GM20431 (cell line): ENCODE data around the gene HLA-DQA1.
"Not testable (repeated sequence)": the region's sequence is repeated elsewhere in the genome, so short reads cannot be mapped to it uniquely, and the experiment has no call there.

Experiments
- in situ Hi-C: fragments of 300-500 bp; cut with MseI, MboI; formaldehyde crosslinking; loops from one replicate; pipeline ENCODE4 v1.15.0; 2020; ENCODE audit warnings: low sequenced_read_pairs; ENCODE audit not compliant: unreplicated experiment

Gene HLA-DQA1

GRCh38 chr6:32637219-32637880 lies at the start of gene HLA-DQA1:
Gene HLA-DQA1, plus strand, starts transcription at chr6:32637406. Its CDS starts 53 bp downstream, at chr6:32637459.
- in situ Hi-C loops, result no loop called here

GRCh38 chr6:32588156-32588555 lies 49.0 kb upstream of the HLA-DQA1 start:
- in situ Hi-C loops, result loop anchor here (10.0 kb wide), 1 partner anchor 63 kb away; no protein-coding TSS in a partner anchor

- in situ Hi-C loops, result loop anchor here (10.0 kb wide), 1 partner anchor 65 kb away; no protein-coding TSS in a partner anchor
These were observed 47.4 kb upstream of the HLA-DQA1 start, which contains the start of gene HLA-DRB1 for GRCh38 chr6:32589596-32590449. Gene HLA-DRB1, minus strand, starts transcription at chr6:32589848. Its CDS starts 106 bp downstream, at chr6:32589742.

GRCh38 chr6:32590713-32591112 lies 46.5 kb upstream of the HLA-DQA1 start:
- in situ Hi-C loops, result not testable (repeated sequence)

GRCh38 chr6:32597024-32597423 lies 40.2 kb upstream of the HLA-DQA1 start:
- in situ Hi-C loops, result no loop called here

- in situ Hi-C loops, result no loop called here
These were observed 34.8 kb upstream of the HLA-DQA1 start for GRCh38 chr6:32602383-32602782.

GRCh38 chr6:32603222-32603621 lies 34.0 kb upstream of the HLA-DQA1 start:
- in situ Hi-C loops, result no loop called here

GRCh38 chr6:32603888-32604287 lies 33.3 kb upstream of the HLA-DQA1 start:
- in situ Hi-C loops, result no loop called here

GRCh38 chr6:32604434-32604877 lies 32.8 kb upstream of the HLA-DQA1 start:
- in situ Hi-C loops, result no loop called here

- in situ Hi-C loops, result no loop called here
These were observed 29.8 kb upstream of the HLA-DQA1 start for GRCh38 chr6:32607263-32607987.

GRCh38 chr6:32607988-32608298 lies 29.3 kb upstream of the HLA-DQA1 start:
- in situ Hi-C loops, result no loop called here

- in situ Hi-C loops, result no loop called here
These were observed 28.8 kb upstream of the HLA-DQA1 start for GRCh38 chr6:32608362-32608761.

- in situ Hi-C loops, result no loop called here
These were observed 27.8 kb upstream of the HLA-DQA1 start for GRCh38 chr6:32609391-32609730.

GRCh38 chr6:32609731-32610640 lies 27.2 kb upstream of the HLA-DQA1 start:
- in situ Hi-C loops, result no loop called here

- in situ Hi-C loops, result no loop called here
These were observed 26.4 kb upstream of the HLA-DQA1 start for GRCh38 chr6:32610682-32611296.

GRCh38 chr6:32613475-32613874 lies 23.7 kb upstream of the HLA-DQA1 start:
- in situ Hi-C loops, result no loop called here

GRCh38 chr6:32614366-32615081 lies 22.7 kb upstream of the HLA-DQA1 start:
- in situ Hi-C loops, result no loop called here

GRCh38 chr6:32615885-32616532 lies 21.2 kb upstream of the HLA-DQA1 start:
- in situ Hi-C loops, result no loop called here
